Stimulated activated naive CD4-positive, alpha-beta T cell (primary cell): Measurements from ENCODE around the gene MIEF1.

ENCODE experiments used
- DNase-seq, 6 experiments: peaks; one replicate each; lab custom pipeline; 2025; lab: John Stamatoyannopoulos, UW

Gene MIEF1

DNA sequence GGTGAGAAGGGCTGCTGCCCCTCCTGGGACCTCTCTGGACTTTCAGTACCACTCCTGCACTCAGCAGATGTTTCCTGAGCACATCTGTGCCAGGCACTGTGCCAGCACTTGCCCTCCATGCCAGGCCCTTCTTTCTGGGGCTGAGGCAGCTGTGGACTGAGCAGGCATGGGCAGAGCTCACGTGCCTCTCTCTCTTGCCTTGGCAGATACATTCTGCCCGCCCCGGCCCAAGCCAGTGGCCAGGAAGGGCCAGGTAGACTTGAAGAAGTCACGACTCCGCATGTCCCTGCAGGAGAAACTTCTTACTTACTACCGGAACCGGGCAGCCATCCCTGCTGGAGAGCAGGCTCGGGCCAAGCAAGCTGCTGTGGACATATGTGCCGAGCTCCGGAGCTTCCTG lies 9.9 kb downstream of the MIEF1 start:
- no peak for DNase-seq

- no peak for DNase-seq
Observed at GRCh38 chr22:39513791-39514190, 11.7 kb downstream of the MIEF1 start.

- DNase-seq: peak; percentile 17 to 54 (median 30)
Observed at GRCh38 chr22:39514373-39514973, 12.4 kb downstream of the MIEF1 start.

GRCh38 chr22:39515266-39516050 lies 13.4 kb downstream of the MIEF1 start:
- no peak for DNase-seq

GRCh38 chr22:39517470-39517869 lies 15.4 kb downstream of the MIEF1 start:
- no peak for DNase-seq

- DNase-seq: no peak
Observed at GRCh38 chr22:39518144-39518786, 16.2 kb downstream of the MIEF1 start.

- DNase-seq: peak in 1 of 6 experiments; percentile 35
Observed at GRCh38 chr22:39518996-39519680, 17.0 kb downstream of the MIEF1 start.

GRCh38 chr22:39519681-39520225 lies 17.7 kb downstream of the MIEF1 start:
- peak in 1 of 6 experiments; percentile 95 for DNase-seq

DNA sequence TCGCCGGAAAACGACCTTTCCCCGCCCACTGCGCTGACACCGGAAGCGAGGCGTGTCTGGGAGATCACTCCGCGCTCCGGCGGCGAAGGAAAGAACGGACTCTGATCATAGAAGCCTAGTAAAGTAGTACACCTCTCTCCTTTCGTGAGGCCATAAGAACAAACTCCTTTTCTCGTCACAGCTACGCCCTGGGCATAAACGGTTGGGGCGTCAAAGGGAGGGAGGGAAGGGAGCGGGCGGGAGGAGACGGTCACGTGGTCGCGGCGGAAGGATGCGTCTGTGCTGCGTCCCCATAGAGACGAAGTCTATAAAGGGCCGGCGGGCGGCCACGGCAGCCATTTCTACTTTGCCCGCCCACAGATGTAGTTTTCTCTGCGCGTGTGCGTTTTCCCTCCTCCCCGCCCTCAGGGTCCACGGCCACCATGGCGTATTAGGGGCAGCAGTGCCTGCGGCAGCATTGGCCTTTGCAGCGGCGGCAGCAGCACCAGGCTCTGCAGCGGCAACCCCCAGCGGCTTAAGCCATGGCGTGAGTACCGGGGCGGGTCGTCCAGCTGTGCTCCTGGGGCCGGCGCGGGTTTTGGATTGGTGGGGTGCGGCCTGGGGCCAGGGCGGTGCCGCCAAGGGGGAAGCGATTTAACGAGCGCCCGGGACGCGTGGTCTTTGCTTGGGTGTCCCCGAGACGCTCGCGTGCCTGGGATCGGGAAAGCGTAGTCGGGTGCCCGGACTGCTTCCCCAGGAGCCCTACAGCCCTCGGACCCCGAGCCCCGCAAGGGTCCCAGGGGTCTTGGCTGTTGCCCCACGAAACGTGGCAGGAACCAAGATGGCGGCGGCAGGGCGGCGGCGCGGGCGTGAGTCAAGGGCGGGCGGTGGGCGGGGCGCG lies 18.4 kb downstream of the MIEF1 start, which contains the start of gene ATF4:
Gene ATF4, plus strand, starts transcription at position 337 of the 880 bp plus-strand sequence. CDS start 884 bp downstream, outside the sequence.
- peak; percentile 90 to 97 (median 94) for DNase-seq

GRCh38 chr22:39521106-39521885 lies 19.2 kb downstream of the MIEF1 start:
- peak in 1 of 6 experiments; percentile 26 for DNase-seq

GRCh38 chr22:39522091-39522490 lies 20.0 kb downstream of the MIEF1 start:
- peak in 1 of 6 experiments; percentile 32 for DNase-seq

DNA sequence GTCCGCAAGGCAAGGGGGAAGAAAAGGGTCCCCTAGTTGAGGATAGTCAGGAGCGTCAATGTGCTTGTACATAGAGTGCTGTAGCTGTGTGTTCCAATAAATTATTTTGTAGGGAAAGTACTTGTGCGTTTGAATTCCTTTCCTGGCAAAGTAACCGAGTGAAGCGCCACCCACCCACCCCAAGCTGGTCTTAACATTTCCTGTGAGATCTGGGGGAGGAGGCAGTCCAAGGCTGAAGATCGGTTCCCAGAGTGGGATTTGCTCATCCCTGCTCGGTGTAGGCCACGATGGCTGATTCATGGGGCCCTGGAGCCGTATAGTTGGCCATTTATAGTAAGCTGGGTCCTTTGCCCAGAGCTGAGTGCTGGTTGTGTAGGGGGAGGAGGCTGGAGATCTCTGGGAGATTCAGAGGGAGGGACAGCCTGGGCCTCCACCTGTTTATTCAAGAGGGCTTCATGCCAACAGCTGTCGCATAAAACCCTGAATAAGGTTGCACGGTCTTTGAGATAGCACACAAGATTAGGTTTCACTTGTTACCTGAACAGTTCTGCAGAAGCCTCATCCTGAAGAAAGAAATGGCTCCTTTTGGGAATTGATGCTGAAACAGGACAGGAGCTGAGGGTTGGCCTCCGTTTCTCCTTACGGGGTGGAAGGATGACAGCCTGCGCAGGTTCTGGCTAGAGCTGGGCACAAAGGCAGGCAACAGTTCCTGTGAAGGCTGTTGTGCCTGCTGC lies 20.6 kb downstream of the MIEF1 start:
- DNase-seq: peak in 1 of 6 experiments; percentile 34

DNA sequence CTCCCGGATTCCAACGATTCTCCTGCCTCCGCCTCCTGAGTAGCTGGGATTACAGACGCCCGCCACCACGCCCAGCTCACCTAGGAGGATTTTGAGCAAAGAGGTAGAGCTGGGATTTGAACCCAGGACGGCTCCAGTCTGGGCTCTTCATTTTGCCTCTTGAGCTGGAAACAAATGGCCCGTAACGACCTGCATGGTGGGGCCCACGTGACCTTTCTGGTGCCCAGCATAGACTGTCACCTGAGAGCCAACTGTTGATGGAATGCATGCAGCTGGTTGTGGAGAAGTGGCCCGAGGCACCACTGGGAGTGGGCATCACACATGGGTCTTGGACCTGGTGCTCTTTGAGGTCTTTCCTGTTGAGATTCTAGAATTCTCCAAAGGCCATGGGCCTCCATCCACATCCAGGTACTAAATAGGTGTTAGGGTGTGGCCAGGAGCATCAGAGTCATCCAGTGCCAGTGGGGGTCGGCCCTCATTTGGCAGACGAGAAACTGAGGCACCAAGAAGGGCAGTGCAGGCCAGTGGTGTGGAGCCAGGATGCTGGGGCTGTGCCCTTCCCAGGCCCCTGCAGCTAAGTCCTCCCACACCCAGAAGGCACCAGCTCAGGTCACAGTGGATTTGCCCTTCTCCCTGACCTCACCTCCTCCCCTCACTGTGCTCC lies 22.1 kb downstream of the MIEF1 start:
- DNase-seq: no peak

- DNase-seq: no peak
Observed at GRCh38 chr22:39524753-39525657, 22.9 kb downstream of the MIEF1 start.

- no peak for DNase-seq
Observed at GRCh38 chr22:39525658-39525975, 23.5 kb downstream of the MIEF1 start.

- peak in 3 of 6 experiments; percentile 14 to 21 (median 17) for DNase-seq
Observed at GRCh38 chr22:39526736-39527171, 24.7 kb downstream of the MIEF1 start.

- no peak for DNase-seq
Observed at GRCh38 chr22:39527481-39527961, 25.4 kb downstream of the MIEF1 start.
